Adrenal gland (tissue), 12 donors: ENCODE measurements around the gene CWC27. TPM values are rescaled to one million over a fixed set of nuclear protein-coding genes. Genes with fewer than 3 reads are reported as not detected.
A peak's percentile ranks its signal among the peaks of the same experiment; 100 is the strongest.

Experiments used
- DNase-seq, 7 donors: peaks; one replicate each; pipeline ENCODE4 v3.0.0-alpha.2; 2019 to 2020
- H3K27ac ChIP-seq, 5 donors: fragments of 200-600 bp; sonication (generic) in 4 of 5; 1 replicate in 3 of 5; 2 replicates in 2 of 5; pipeline versions ENCODE4 v1.5.1 to v1.8.0; 2016 to 2020; ENCODE audit warnings: mild to moderate bottlenecking in 1 of 5
- H3K27me3 ChIP-seq: fragments of 200-600 bp; 2 replicates; pipeline ENCODE4 v1.8.0; 2021
- H3K36me3 ChIP-seq, 2 donors: fragments of 200-600 bp; replicated peaks in 1 of 2; 1 replicate in 1 of 2; 2 replicates in 1 of 2; pipeline versions ENCODE4 v1.5.1 to v1.8.0; 2018 to 2022
- H3K4me1 ChIP-seq, 2 donors: fragments of 200-600 bp; replicated peaks in 1 of 2; 1 replicate in 1 of 2; 2 replicates in 1 of 2; pipeline versions ENCODE4 v1.5.1 to v1.8.0; 2018 to 2021
- H3K4me3 ChIP-seq, 4 donors: fragments of 200-600 bp; sonication (generic) in 3 of 4; one replicate each; pipeline ENCODE4 v1.5.1; 2016 to 2018
- H3K9me3 ChIP-seq, 3 donors: fragments of 200-600 bp; sonication (generic) in 1 of 3; replicated peaks in 1 of 3; 1 replicate in 2 of 3; 2 replicates in 1 of 3; pipeline versions ENCODE4 v1.5.1 to v1.8.0; 2016 to 2021
- POLR2A ChIP-seq, 2 donors: fragments of 450-650 bp; IDR thresholded peaks; one replicate each; pipeline ENCODE4 v1.6.1; 2017; ENCODE audit warnings: antibody characterized with exemption in 2 of 2, mild to moderate bottlenecking in 2 of 2, moderate library complexity in 1 of 2
- WGBS, 4 donors: extraction: QIAGEN DNeasy Blood & Tissue Kit in 2 of 4; methylation state at CpG; one replicate each; pipeline versions ENCODE4 v1.1.5 to v1.1.7; 2013 to 2017; 5-methylcytosine and 5-hydroxymethylcytosine counted together
- intact Hi-C, 2 donors: fragments of 100-400 bp; cut with DNase I; formaldehyde crosslinking; loops; one replicate each; pipeline versions ENCODE4 v1.14.1 to v1.15.0; 2022 to 2023
- polyA plus RNA-seq, 3 donors: library from polyadenylated mRNA; stranded (reverse); fragments of 200-250 nt in 2 of 3; fragments of 350-450 nt in 1 of 3; fragmentation: Illumina TruSeq in 1 of 3; extraction: RNeasy Lipid Tissue Mini Kit (QIAGEN cat#74804) in 1 of 3; gene quantifications; one replicate each; pipeline ENCODE4 v1.2.3, GENCODE V29; 2013 to 2014
- total RNA-seq, 9 donors: library from RNA; depleted of rRNA in 4 of 9; stranded (reverse); fragments of >200 nt in 4 of 9; fragments of 120-200 nt in 1 of 9; fragmentation: NEBNext Ultra II Directional in 1 of 9; extraction: Animal tissue kit (Norgen Biotek cat#: 25700) in 1 of 9; gene quantifications; one replicate each; pipeline versions ENCODE4 v1.1.0 to v1.2.4, GENCODE V29; 2013 to 2023
- TF ChIP-seq, protein P1 (sequence below), 6 experiments: fragments of 450-650 bp in 4 of 6; fragments of 200-600 bp in 2 of 6; sonication (generic) in 1 of 6; IDR thresholded peaks; 1 replicate in 5 of 6; 2 replicates in 1 of 6; pipeline versions ENCODE4 v1.5.1 to v1.8.0; 2016 to 2021; ENCODE audit warnings: antibody characterized with exemption in 6 of 6, mild to moderate bottlenecking in 2 of 6, moderate library complexity in 1 of 6
- donor health status: healthy with polysubstance abuse.
- donor health status: Bipolar disorder and iron deficiency.
- donor health status: DM: yes; HTN: yes; CAD: no.
- donor health status: DM: no; HTN: no; CAD: no.
- donor health status: DM: no; HTN: no; CAD: no.
- donor health status: DM: yes; HTN: yes; CAD: no.

The CWC27 gene
- total and polyA plus RNA-seq, 12 donors: 7.3 to 31.0 (median 15.6) TPM

DNA sequence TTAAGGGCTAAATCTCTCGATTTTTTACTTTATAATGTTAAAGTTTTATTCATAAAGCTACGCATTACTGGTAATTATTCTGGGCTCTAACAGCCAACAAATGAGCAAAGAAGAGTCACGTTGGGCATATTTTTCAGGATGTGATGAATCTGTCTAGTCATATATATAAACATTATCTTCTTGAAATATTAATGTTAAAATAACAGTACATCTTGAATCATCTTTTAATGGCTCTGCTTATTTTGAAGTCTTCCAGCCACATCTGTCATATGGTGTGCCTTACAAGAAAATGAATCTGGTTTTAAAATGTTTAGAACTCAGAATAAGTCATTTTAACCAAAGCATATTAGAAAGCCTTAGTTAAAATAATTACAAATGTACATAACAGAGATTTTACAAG, 96.9 kb downstream of the CWC27 start:
- no peak for DNase-seq
- TF ChIP-seq, protein P1, sequence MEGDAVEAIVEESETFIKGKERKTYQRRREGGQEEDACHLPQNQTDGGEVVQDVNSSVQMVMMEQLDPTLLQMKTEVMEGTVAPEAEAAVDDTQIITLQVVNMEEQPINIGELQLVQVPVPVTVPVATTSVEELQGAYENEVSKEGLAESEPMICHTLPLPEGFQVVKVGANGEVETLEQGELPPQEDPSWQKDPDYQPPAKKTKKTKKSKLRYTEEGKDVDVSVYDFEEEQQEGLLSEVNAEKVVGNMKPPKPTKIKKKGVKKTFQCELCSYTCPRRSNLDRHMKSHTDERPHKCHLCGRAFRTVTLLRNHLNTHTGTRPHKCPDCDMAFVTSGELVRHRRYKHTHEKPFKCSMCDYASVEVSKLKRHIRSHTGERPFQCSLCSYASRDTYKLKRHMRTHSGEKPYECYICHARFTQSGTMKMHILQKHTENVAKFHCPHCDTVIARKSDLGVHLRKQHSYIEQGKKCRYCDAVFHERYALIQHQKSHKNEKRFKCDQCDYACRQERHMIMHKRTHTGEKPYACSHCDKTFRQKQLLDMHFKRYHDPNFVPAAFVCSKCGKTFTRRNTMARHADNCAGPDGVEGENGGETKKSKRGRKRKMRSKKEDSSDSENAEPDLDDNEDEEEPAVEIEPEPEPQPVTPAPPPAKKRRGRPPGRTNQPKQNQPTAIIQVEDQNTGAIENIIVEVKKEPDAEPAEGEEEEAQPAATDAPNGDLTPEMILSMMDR (IDR thresholded peaks at IDR 0.05): no peak
- TF ChIP-seq POLR2A (IDR thresholded peaks at IDR 0.05): no peak
- no peaks in the 10 kb centered on the region for H3K36me3 ChIP-seq
- H3K4me3 ChIP-seq: no peak overlapping the region
- intact Hi-C loops: no loop called here
- no peak overlapping the region for H3K27ac ChIP-seq
- H3K9me3 ChIP-seq: no peaks in the 10 kb centered on the region
- peaks cover 12 to 16% of the 10 kb centered on the region in 2 donors for H3K4me1 ChIP-seq
- H3K27me3 ChIP-seq: no peaks in the 10 kb centered on the region
- 87 to 91% (median 88%) methylated on average over 3 of the region's 3 CpGs for WGBS, 4 donors

GRCh38 chr5:64869419-64869818, 100.7 kb downstream of the CWC27 start:
- 63 to 70% (median 65%) methylated on average over 1 of the region's 1 CpG for WGBS, 4 donors
- peaks cover 7 to 13% of the 10 kb centered on the region in 2 donors for H3K4me1 ChIP-seq
- H3K36me3 ChIP-seq: no peaks in the 10 kb centered on the region
- peak overlapping the region in 2 of 5 donors; percentile 24 to 51 for H3K27ac ChIP-seq
- H3K27me3 ChIP-seq: no peaks in the 10 kb centered on the region
- intact Hi-C loops: no loop called here
- H3K9me3 ChIP-seq: no peaks in the 10 kb centered on the region
- DNase-seq: peak in 2 of 7 donors; percentile 12 to 14
- TF ChIP-seq, protein P1 (IDR thresholded peaks at IDR 0.05): no peak
- peak in 1 of 2 donors; percentile 6 for TF ChIP-seq POLR2A (IDR thresholded peaks at IDR 0.05)
- H3K4me3 ChIP-seq: no peak overlapping the region

DNA sequence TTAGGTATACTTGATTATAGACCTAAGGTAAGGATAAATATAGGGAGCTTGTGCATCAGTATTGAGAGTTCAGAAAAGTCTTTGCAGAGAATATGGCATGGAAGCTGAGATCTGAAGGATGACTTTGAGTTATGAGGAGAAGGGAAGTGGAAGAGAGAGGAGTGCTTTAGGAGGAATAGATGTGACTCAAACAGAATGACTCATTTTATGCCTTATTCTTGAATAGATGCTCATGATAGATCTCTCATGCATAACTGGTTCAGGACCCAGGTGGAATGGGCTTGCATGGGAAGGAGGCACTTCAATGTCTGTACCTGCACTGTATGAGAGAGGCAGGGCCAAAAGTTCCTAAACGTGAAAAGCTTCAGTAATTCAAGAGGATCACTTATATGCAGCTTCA, 103.3 kb downstream of the CWC27 start:
- DNase-seq: no peak
- TF ChIP-seq, protein P1 (IDR thresholded peaks at IDR 0.05): no peak
- no peak for TF ChIP-seq POLR2A (IDR thresholded peaks at IDR 0.05)
- H3K4me3 ChIP-seq: no peak overlapping the region
- H3K27me3 ChIP-seq: no peaks in the 10 kb centered on the region
- intact Hi-C loops: no loop called here
- H3K9me3 ChIP-seq: no peaks in the 10 kb centered on the region
- H3K27ac ChIP-seq: no peak overlapping the region
- 83 to 100% (median 91%) methylated on average over 1 of the region's 1 CpG for WGBS, 4 donors
- H3K36me3 ChIP-seq: no peaks in the 10 kb centered on the region
- peaks cover 7 to 13% of the 10 kb centered on the region in 2 donors for H3K4me1 ChIP-seq

DNA sequence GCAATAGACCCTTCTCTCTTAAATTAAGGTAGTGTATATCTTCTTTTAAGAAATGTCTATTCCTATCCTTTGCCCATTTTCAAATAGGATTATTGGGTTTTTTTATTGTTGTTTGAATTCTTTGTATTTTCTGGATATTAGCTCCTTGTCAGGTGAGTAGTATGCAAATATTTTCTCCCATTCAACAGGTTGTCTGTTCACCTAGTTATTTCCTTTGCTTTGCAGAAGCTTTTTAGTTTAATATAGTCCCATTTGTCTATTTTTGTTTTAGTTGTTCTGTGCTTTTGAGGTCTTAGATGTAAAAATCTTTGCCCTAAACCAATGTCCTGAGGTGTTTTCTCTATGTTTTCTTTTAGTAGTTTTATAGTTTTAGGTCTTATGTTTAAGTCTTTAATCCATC, 104.7 kb downstream of the CWC27 start:
- TF ChIP-seq, protein P1 (IDR thresholded peaks at IDR 0.05): no peak
- TF ChIP-seq POLR2A (IDR thresholded peaks at IDR 0.05): no peak
- Histone ChIP-seq H3K4me1 (peaks cover 7 to 13% of the 10 kb centered on the region in 2 donors), H3K27ac (no peak overlapping the region), H3K4me3 (no peak overlapping the region), H3K9me3 (no peaks in the 10 kb centered on the region), H3K27me3 (no peaks in the 10 kb centered on the region), H3K36me3 (no peaks in the 10 kb centered on the region)
- DNase-seq: no peak
- intact Hi-C loops: no loop called here
